Measurements from ENCODE around the gene DUS1L. TPM values are rescaled to one million over a fixed set of nuclear protein-coding genes. Genes with fewer than 3 reads are reported as not detected.

The DUS1L gene
- total RNA-seq, 1 experiment from 2014 or later = 129 TPM

GRCh38 chr17:82035956-82036633 lies 29.5 kb downstream of the DUS1L start:
- H3K36me3 Mint-ChIP-seq (ENCODE audit: insufficient read depth, unreplicated experiment) = peaks cover 19% of the 10 kb centered on the region
- no peaks in the 10 kb centered on the region for H3K27me3 ChIP-seq (replicated peaks; ENCODE audit: control insufficient read depth, insufficient read depth, low read length)
- no peaks in the 10 kb centered on the region; the same call in 1 of the 2 replicates for H3K36me3 ChIP-seq (ENCODE audit: control insufficient read depth, insufficient read depth, low read length)
- peaks cover 5% of the 10 kb centered on the region for H3K4me1 Mint-ChIP-seq (ENCODE audit: low read depth, unreplicated experiment)
- DNase-seq = no peak
- H3K27ac Mint-ChIP-seq (ENCODE audit: unreplicated experiment) = peak overlapping the region; percentile 55
- intact Hi-C loops (cut with micrococcal nuclease; ENCODE audit: unreplicated experiment) = loop anchor here (2.0 kb wide), 1 partner anchor 63 kb away; the partner anchor contains the start of gene FASN
- no peaks in the 10 kb centered on the region for H3K27me3 Mint-ChIP-seq (ENCODE audit: insufficient read depth, unreplicated experiment)
- CTCF ChIA-PET = interaction anchor here (0.6 to 2.4 kb wide), 4 partner anchors 14 to 211 kb away, joined by 3 to 42 read pairs (median 10); partner anchors contain the start of genes CENPX, GPS1, LRRC45 and RFNG
- POLR2A ChIA-PET = interaction anchor here (0.6 kb wide), 1 partner anchor 482 kb away, joined by 5 read pairs; no protein-coding TSS in a partner anchor
- peak overlapping the region; percentile 86 for H3K4me3 Mint-ChIP-seq (ENCODE audit: unreplicated experiment)
- H3K9me3 ChIP-seq = no peaks in the 10 kb centered on the region
- BruUV-seq (replicated peaks) = TSS peak; percentile 64
- H3K4me3 ChIP-seq (ENCODE audit: low read depth, low read length) = peak overlapping the region; percentile 79
- H3K4me1 ChIP-seq = peaks cover 24% of the 10 kb centered on the region
- peaks cover under 1% of the 10 kb centered on the region for H3K9me3 Mint-ChIP-seq (ENCODE audit: unreplicated experiment)
- no peak for TF ChIP-seq CTCF (IDR thresholded peaks at IDR 0.05; ENCODE audit: insufficient read depth in 1 of 2, low read depth in 1 of 2, low read length in 1 of 2, severe bottlenecking in 1 of 2, unreplicated experiment in 1 of 2)

DNA sequence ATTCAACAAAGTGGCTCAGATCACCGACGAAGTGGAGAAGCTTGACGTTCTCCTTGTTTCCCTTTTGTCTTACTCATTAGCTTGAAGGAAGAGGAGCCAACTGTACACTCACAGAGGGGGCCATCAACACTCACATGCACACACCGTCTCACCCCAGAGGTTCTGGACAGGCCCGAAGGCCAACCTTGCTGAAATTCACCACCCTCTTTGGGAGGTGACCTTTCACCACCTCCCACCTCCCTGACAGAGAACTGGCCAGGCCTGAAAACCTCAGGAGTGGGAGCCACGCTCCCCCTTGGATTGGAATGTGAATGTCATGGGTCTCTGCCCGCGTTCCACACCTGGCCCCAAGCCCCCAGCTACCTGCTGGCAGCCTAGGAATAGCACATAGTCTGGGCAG lies 30.1 kb downstream of the DUS1L start:
- no peak for DNase-seq
- intact Hi-C loops (cut with micrococcal nuclease; ENCODE audit: unreplicated experiment) = no loop called here
- peak overlapping the region; percentile 86 for H3K4me3 Mint-ChIP-seq (ENCODE audit: unreplicated experiment)
- H3K36me3 Mint-ChIP-seq (ENCODE audit: insufficient read depth, unreplicated experiment) = peaks cover 25% of the 10 kb centered on the region
- CTCF ChIA-PET = no interaction called here
- Histone ChIP-seq H3K4me3 (ENCODE audit: low read depth, low read length) (no peak overlapping the region), H3K36me3 (ENCODE audit: control insufficient read depth, insufficient read depth, low read length) (no peaks in the 10 kb centered on the region; the same call in 1 of the 2 replicates), H3K9me3 (no peaks in the 10 kb centered on the region), H3K4me1 (peaks cover 24% of the 10 kb centered on the region), H3K27me3 (replicated peaks; ENCODE audit: control insufficient read depth, insufficient read depth, low read length) (no peaks in the 10 kb centered on the region)
- TF ChIP-seq CTCF (IDR thresholded peaks at IDR 0.05; ENCODE audit: insufficient read depth in 1 of 2, low read depth in 1 of 2, low read length in 1 of 2, severe bottlenecking in 1 of 2, unreplicated experiment in 1 of 2) = no peak
- H3K4me1 Mint-ChIP-seq (ENCODE audit: low read depth, unreplicated experiment) = peaks cover 5% of the 10 kb centered on the region
- H3K27me3 Mint-ChIP-seq (ENCODE audit: insufficient read depth, unreplicated experiment) = no peaks in the 10 kb centered on the region
- H3K27ac Mint-ChIP-seq (ENCODE audit: unreplicated experiment) = no peak overlapping the region
- H3K9me3 Mint-ChIP-seq (ENCODE audit: unreplicated experiment) = no peaks in the 10 kb centered on the region
- POLR2A ChIA-PET = interaction anchor here (0.6 kb wide), 1 partner anchor 481 kb away, joined by 5 read pairs; no protein-coding TSS in a partner anchor
- BruUV-seq (replicated peaks) = no TSS peak

- no peaks in the 10 kb centered on the region for H3K27me3 Mint-ChIP-seq (ENCODE audit: insufficient read depth, unreplicated experiment)
- DNase-seq = no peak
- peak overlapping the region; percentile 48 for H3K4me3 Mint-ChIP-seq (ENCODE audit: unreplicated experiment)
- Histone ChIP-seq H3K9me3 (no peaks in the 10 kb centered on the region), H3K4me1 (peaks cover 28% of the 10 kb centered on the region), H3K36me3 (ENCODE audit: control insufficient read depth, insufficient read depth, low read length) (no peaks in the 10 kb centered on the region; the same call in 1 of the 2 replicates), H3K27me3 (replicated peaks; ENCODE audit: control insufficient read depth, insufficient read depth, low read length) (no peaks in the 10 kb centered on the region), H3K4me3 (ENCODE audit: low read depth, low read length) (no peak overlapping the region)
- H3K4me1 Mint-ChIP-seq (ENCODE audit: low read depth, unreplicated experiment) = peaks cover 9% of the 10 kb centered on the region
- ChIA-PET POLR2A (no interaction called here), CTCF (no interaction called here)
- no peak for TF ChIP-seq CTCF (IDR thresholded peaks at IDR 0.05; ENCODE audit: insufficient read depth in 1 of 2, low read depth in 1 of 2, low read length in 1 of 2, severe bottlenecking in 1 of 2, unreplicated experiment in 1 of 2)
- BruUV-seq (replicated peaks) = no TSS peak
- H3K36me3 Mint-ChIP-seq (ENCODE audit: insufficient read depth, unreplicated experiment) = peaks cover 35% of the 10 kb centered on the region
- H3K9me3 Mint-ChIP-seq (ENCODE audit: unreplicated experiment) = no peaks in the 10 kb centered on the region
- H3K27ac Mint-ChIP-seq (ENCODE audit: unreplicated experiment) = peak overlapping the region; percentile 23
- intact Hi-C loops (cut with micrococcal nuclease; ENCODE audit: unreplicated experiment) = no loop called here
Measured at GRCh38 chr17:82034371-82035011, 31.1 kb downstream of the DUS1L start.
